ENCODE data around the gene ZNF516. TPM values are rescaled to one million over a fixed set of nuclear protein-coding genes. Genes with fewer than 3 reads are reported as not detected.

The ZNF516 gene
- total RNA-seq, 3 donors from 2014 or later (not counting 1 experiment from before 2014, with no cell fraction given): 49.1 to 60.0 (median 52.4) TPM

DNA sequence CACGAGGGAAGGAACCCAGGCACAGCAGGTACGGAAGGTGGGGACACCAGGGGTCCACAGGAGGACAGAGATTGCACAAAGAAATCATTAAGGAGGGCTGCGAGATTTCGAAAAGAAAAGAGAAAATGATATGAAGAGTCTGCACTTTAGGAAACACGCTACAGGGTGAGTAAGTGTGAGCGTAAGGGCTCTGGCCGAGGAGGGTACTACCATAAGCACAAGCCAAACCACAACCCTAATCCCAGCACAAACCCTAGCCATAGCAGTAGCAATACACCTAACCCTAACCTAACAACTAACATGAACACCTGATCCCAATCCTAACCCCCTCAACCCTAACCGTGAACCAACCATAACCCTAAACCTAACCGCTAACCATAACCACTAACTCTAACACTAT is 104.0 kb downstream of the ZNF516 start:
- H3K9me3 ChIP-seq (ENCODE audit: control insufficient read depth, insufficient read depth, low read length): no peaks in the 10 kb centered on the region
- H3K27ac ChIP-seq (ENCODE audit: low read length): no peak overlapping the region
- H3K36me3 ChIP-seq (ENCODE audit: control insufficient read depth, insufficient read depth, low read length): no peaks in the 10 kb centered on the region
- Mint-ChIP-seq H3K27me3 (ENCODE audit: low read depth in 2 of 2) (no peaks in the 10 kb centered on the region), H3K4me3 (peak overlapping the region; percentile 15), H3K4me1 (peaks cover 63 to 64% of the 10 kb centered on the region in 2 donors), H3K9me3 (no peaks in the 10 kb centered on the region), H3K36me3 (no peaks in the 10 kb centered on the region), H3K27ac (peak overlapping the region; percentile 34 to 77)
- WGBS (ENCODE audit: insufficient coverage): 66% methylated on average over 9 of the region's 9 CpGs
- TF ChIP-seq, protein P1, sequence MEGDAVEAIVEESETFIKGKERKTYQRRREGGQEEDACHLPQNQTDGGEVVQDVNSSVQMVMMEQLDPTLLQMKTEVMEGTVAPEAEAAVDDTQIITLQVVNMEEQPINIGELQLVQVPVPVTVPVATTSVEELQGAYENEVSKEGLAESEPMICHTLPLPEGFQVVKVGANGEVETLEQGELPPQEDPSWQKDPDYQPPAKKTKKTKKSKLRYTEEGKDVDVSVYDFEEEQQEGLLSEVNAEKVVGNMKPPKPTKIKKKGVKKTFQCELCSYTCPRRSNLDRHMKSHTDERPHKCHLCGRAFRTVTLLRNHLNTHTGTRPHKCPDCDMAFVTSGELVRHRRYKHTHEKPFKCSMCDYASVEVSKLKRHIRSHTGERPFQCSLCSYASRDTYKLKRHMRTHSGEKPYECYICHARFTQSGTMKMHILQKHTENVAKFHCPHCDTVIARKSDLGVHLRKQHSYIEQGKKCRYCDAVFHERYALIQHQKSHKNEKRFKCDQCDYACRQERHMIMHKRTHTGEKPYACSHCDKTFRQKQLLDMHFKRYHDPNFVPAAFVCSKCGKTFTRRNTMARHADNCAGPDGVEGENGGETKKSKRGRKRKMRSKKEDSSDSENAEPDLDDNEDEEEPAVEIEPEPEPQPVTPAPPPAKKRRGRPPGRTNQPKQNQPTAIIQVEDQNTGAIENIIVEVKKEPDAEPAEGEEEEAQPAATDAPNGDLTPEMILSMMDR (IDR thresholded peaks at IDR 0.05): no peak
- DNase-seq (no peak), ATAC-seq (peak; percentile 66 to 75 (median 67))
- peaks cover 55% of the 10 kb centered on the region for H3K4me1 ChIP-seq (ENCODE audit: control insufficient read depth, insufficient read depth, low read length)
- H3K4me3 ChIP-seq (ENCODE audit: low read length): no peak overlapping the region
- H3K27me3 ChIP-seq (ENCODE audit: control insufficient read depth, insufficient read depth, low read length): no peaks in the 10 kb centered on the region
- intact Hi-C loops (cut with micrococcal nuclease): no loop called here

GRCh38 chr18:76390452-76391035 is 104.5 kb downstream of the ZNF516 start:
- Histone ChIP-seq H3K4me3 (ENCODE audit: low read length) (no peak overlapping the region), H3K27ac (ENCODE audit: low read length) (no peak overlapping the region), H3K36me3 (ENCODE audit: control insufficient read depth, insufficient read depth, low read length) (no peaks in the 10 kb centered on the region), H3K27me3 (ENCODE audit: control insufficient read depth, insufficient read depth, low read length) (no peaks in the 10 kb centered on the region), H3K9me3 (ENCODE audit: control insufficient read depth, insufficient read depth, low read length) (no peaks in the 10 kb centered on the region), H3K4me1 (ENCODE audit: control insufficient read depth, insufficient read depth, low read length) (peaks cover 59% of the 10 kb centered on the region)
- TF ChIP-seq, protein P1 (IDR thresholded peaks at IDR 0.05): no peak
- no peaks in the 10 kb centered on the region for H3K36me3 Mint-ChIP-seq
- peak overlapping the region; percentile 47 for H3K4me3 Mint-ChIP-seq
- no peaks in the 10 kb centered on the region for H3K27me3 Mint-ChIP-seq (ENCODE audit: low read depth in 2 of 2)
- intact Hi-C loops (cut with micrococcal nuclease): no loop called here
- peak overlapping the region; percentile 34 to 77 for H3K27ac Mint-ChIP-seq
- H3K9me3 Mint-ChIP-seq: no peaks in the 10 kb centered on the region
- peaks cover 67 to 68% of the 10 kb centered on the region in 2 donors for H3K4me1 Mint-ChIP-seq
- 89% methylated on average over 17 of the region's 17 CpGs for WGBS (ENCODE audit: insufficient coverage)
- ATAC-seq (peak in 1 of 3 donors; percentile 14), DNase-seq (no peak)

- peaks cover 61% of the 10 kb centered on the region for H3K4me1 ChIP-seq (ENCODE audit: control insufficient read depth, insufficient read depth, low read length)
- Mint-ChIP-seq H3K27me3 (ENCODE audit: low read depth in 2 of 2) (no peaks in the 10 kb centered on the region), H3K4me3 (peak overlapping the region; percentile 47), H3K36me3 (no peaks in the 10 kb centered on the region), H3K9me3 (no peaks in the 10 kb centered on the region), H3K4me1 (peaks cover 67 to 74% of the 10 kb centered on the region in 2 donors), H3K27ac (peak overlapping the region in 1 of 2 donors; percentile 42)
- TF ChIP-seq, protein P1 (IDR thresholded peaks at IDR 0.05): no peak
- no peak overlapping the region for H3K27ac ChIP-seq (ENCODE audit: low read length)
- H3K9me3 ChIP-seq (ENCODE audit: control insufficient read depth, insufficient read depth, low read length): no peaks in the 10 kb centered on the region
- no peaks in the 10 kb centered on the region for H3K27me3 ChIP-seq (ENCODE audit: control insufficient read depth, insufficient read depth, low read length)
- H3K4me3 ChIP-seq (ENCODE audit: low read length): no peak overlapping the region
- WGBS (ENCODE audit: insufficient coverage): 33% methylated on average over 11 of the region's 11 CpGs
- no peak for ATAC-seq
- no peak for DNase-seq
- intact Hi-C loops (cut with micrococcal nuclease): no loop called here
- H3K36me3 ChIP-seq (ENCODE audit: control insufficient read depth, insufficient read depth, low read length): no peaks in the 10 kb centered on the region
Measured at GRCh38 chr18:76389716-76390115, 105.3 kb downstream of the ZNF516 start.
